H54 (cell line): ENCODE data around the gene CBFB.
"Not testable (repeated sequence)": the region's sequence is repeated elsewhere in the genome, so short reads cannot be mapped to it uniquely, and the experiment has no call there.

Experiments used
- DNase-seq: peaks from one replicate; pipeline ENCODE4 v3.0.0; 2011; ENCODE audit warnings: low spot score, mixed read lengths; ENCODE audit not compliant: insufficient read length
- FAIRE-seq: peaks from 3 replicates; lab custom pipeline; 2011; peaks lifted over from hg19 to GRCh38; lab: Jason Lieb, UNC
- POLR2A ChIP-seq: IDR thresholded peaks from 2 replicates; pipeline ENCODE4 v1.6.1; 2011; ENCODE audit warnings: low read depth, mild to moderate bottlenecking, low read length

Gene CBFB

GRCh38 chr16:67024384-67025209 lies 4.4 kb upstream of the CBFB start:
- no peak for DNase-seq
- TF ChIP-seq POLR2A = no peak

GRCh38 chr16:67025210-67025550 lies 3.8 kb upstream of the CBFB start:
- FAIRE-seq (no peak), DNase-seq (no peak)
- no peak for TF ChIP-seq POLR2A

More at GRCh38 chr16:67024384-67025209, 4.4 kb upstream of the CBFB start:
- no peak for FAIRE-seq

GRCh38 chr16:67026570-67026969 lies 2.4 kb upstream of the CBFB start:
- DNase-seq = no peak
- no peak for TF ChIP-seq POLR2A
- no peak for FAIRE-seq

DNA sequence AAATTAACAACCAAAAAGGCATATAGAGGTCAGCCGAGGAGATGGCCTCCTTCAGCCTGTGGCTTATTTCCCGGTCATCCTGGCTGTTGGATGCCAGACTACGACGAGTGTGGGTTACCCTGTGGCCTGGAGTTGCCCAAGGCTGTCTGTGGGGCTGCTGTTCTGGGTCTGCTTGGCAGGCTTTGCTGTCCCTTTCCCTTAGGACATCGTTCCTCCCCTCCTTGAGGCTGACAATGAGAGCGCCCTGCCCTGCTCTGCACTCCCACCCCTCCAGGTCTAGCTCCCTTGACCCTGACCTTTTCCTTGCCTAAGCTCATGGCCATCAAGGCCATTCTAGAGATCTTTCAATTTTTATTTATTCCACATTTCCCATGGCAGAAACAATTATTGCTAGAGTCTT lies 1.9 kb upstream of the CBFB start:
- no peak for FAIRE-seq
- DNase-seq = no peak
- TF ChIP-seq POLR2A = no peak

GRCh38 chr16:67028167-67028695 lies 718 bp upstream of the CBFB start:
- TF ChIP-seq POLR2A = no peak
- DNase-seq (no peak), FAIRE-seq (no peak)

DNA sequence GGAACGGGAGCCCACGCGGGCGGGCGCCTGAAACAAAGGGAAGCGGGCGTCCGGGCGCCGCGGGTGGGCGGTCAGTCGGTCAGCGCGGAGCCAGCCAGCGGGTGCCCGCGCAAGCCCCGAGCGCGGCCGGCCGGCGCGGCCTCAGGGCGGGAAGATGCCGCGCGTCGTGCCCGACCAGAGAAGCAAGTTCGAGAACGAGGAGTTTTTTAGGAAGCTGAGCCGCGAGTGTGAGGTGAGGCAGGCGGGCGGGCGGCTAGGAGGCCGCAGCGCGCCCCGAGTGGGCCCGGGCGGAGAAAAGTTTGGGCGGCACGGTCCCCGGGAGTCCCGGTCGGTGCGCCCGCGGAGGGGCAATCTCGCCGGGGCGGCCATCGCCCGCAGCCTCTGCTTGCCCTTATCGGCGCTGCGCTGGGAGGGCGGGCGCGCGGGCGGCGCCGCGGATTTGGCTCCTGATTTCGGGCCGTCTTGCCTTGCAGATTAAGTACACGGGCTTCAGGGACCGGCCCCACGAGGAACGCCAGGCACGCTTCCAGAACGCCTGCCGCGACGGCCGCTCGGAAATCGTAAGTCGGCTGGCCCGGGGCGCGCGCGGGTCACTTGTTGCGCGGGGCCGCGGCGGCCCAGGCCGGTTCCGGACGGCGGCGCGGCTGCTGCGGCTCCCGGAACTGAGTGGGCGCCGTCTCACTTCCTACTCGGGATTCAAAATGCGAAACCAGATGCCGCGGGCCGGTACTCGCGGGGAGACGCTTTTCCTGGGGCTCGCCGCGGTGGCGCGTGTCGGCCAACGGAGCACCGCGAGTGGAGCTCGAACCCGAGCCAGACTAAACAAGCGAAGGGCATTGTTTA lies 526 bp downstream of the CBFB start:
- FAIRE-seq = no peak
- no peak for TF ChIP-seq POLR2A
- DNase-seq = no peak

- FAIRE-seq (no peak), DNase-seq (no peak)
- TF ChIP-seq POLR2A = no peak
Measured at GRCh38 chr16:67030221-67030962, 1.4 kb downstream of the CBFB start.

GRCh38 chr16:67034487-67034886 lies 5.5 kb downstream of the CBFB start:
- no peak for DNase-seq
- TF ChIP-seq POLR2A = no peak
- peak; percentile 78 for FAIRE-seq

GRCh38 chr16:67035364-67035763 lies 6.4 kb downstream of the CBFB start:
- no peak for TF ChIP-seq POLR2A
- FAIRE-seq = no peak
- DNase-seq = no peak

DNA sequence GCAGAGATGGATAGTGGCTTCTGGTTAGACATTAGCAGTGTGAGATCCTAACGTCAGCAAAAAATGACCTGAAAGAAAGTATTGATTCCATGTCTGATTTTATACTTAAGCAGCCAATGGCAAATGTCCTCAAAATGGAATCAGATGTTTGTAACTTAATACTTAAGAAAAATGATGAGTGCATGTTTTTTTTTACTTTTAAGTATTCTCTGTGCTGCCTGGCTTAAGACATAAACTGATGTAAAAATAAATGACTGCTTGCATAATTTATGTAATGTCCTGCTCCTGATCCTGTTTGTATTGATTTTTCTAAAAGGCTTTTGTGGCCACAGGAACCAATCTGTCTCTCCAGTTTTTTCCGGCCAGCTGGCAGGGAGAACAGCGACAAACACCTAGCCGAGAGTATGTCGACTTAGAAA lies 7.4 kb downstream of the CBFB start:
- no peak for DNase-seq
- no peak for TF ChIP-seq POLR2A
- no peak for FAIRE-seq

- FAIRE-seq (no peak), DNase-seq (no peak)
- no peak for TF ChIP-seq POLR2A
Measured at GRCh38 chr16:67039260-67040020, 10.5 kb downstream of the CBFB start.

- FAIRE-seq (peak; percentile 33), DNase-seq (no peak)
- TF ChIP-seq POLR2A = no peak
Measured at GRCh38 chr16:67040166-67040565, 11.2 kb downstream of the CBFB start.

GRCh38 chr16:67040906-67041305 lies 12.0 kb downstream of the CBFB start:
- no peak for FAIRE-seq
- no peak for TF ChIP-seq POLR2A
- DNase-seq = no peak

GRCh38 chr16:67041520-67041919 lies 12.6 kb downstream of the CBFB start:
- DNase-seq, FAIRE-seq: not testable (repeated sequence)
